Measurements from ENCODE around the gene DIS3. TPM values are rescaled to one million over a fixed set of nuclear protein-coding genes. Genes with fewer than 3 reads are reported as not detected.

DIS3 gene
- 25.7 and 32.6 TPM in 2 replicates for total RNA-seq

GRCh38 chr13:72781451-72782439 lies at the start of gene DIS3, which contains the start of gene PIBF1:
Gene DIS3, minus strand, starts transcription at chr13:72781900. Its CDS starts 68 bp downstream, at chr13:72781832.
Gene PIBF1, plus strand, starts transcription at chr13:72782133. Its CDS starts 1,337 bp downstream, at chr13:72783470.

GRCh38 chr13:72727417-72728289 lies 54.0 kb downstream of the DIS3 start, which contains the start of the genes BORA and MZT1:
Gene BORA, plus strand, starts transcription at chr13:72727923. Its CDS starts 1,018 bp downstream, at chr13:72728941.
Gene MZT1, minus strand, starts transcription at chr13:72727629. Its CDS starts 27 bp downstream, at chr13:72727602.

Other genes starting within 250 kb of the DIS3 start
- 14.0 and 20.0 TPM in 2 replicates for gene MZT1, start 54.3 kb downstream of the DIS3 start, total RNA-seq
- 8.2 and 11.3 TPM in 2 replicates for gene BORA, start 54.0 kb downstream of the DIS3 start, total RNA-seq
- gene PIBF1, start 233 bp upstream of the DIS3 start, total RNA-seq: 8.3 and 32.4 TPM in 2 replicates

All from airway epithelial cell (primary cell).